H1 (cell line): ENCODE results near the gene RAPGEF1. TPM values are rescaled to one million over a fixed set of nuclear protein-coding genes. Genes with fewer than 3 reads are reported as not detected.

Experiments used
- CTCF ChIA-PET: fragments of 300-600 bp; sonication (Branson Sonifier 250); formaldehyde crosslinking; loops from one replicate; lab custom pipeline; 2021; ENCODE audit not compliant: partially characterized antibody; lab: Charles Lee
- POLR2A ChIA-PET: fragments of 300-600 bp; sonication (Branson Sonifier 250); formaldehyde crosslinking; loops from one replicate; lab custom pipeline; 2021; ENCODE audit warnings: inconsistent platforms; ENCODE audit not compliant: partially characterized antibody; lab: Charles Lee
- DNase-seq, 2 experiments: peaks; one replicate each; pipeline versions ENCODE4 v3.0.0 to v3.0.0-alpha.2; 2010 to 2022; ENCODE audit warnings: low spot score in 2 of 2, low read depth in 1 of 2, mixed read lengths in 1 of 2
- FAIRE-seq: peaks from 2 replicates; lab custom pipeline; 2011; peaks lifted over from hg19 to GRCh38; lab: Jason Lieb, UNC
- H2AFZ ChIP-seq: 2 replicates; pipeline ENCODE4 v1.8.1; 2012; ENCODE audit warnings: low read length, inconsistent platforms
- H2AK5ac ChIP-seq: 2 replicates; pipeline ENCODE4 v1.6.1; 2013; ENCODE audit warnings: low read depth, low read length
- H2BK120ac ChIP-seq: replicated peaks from 2 replicates; pipeline ENCODE3; 2013; ENCODE audit warnings: low read depth, low read length, inconsistent platforms
- H2BK12ac ChIP-seq: 2 replicates; pipeline ENCODE4 v1.6.1; 2013; ENCODE audit warnings: low read depth, low read length
- H2BK15ac ChIP-seq: 2 replicates; pipeline ENCODE4 v1.6.1; 2013; ENCODE audit warnings: low read length
- H2BK20ac ChIP-seq: 2 replicates; pipeline ENCODE4 v1.6.1; 2013; ENCODE audit warnings: low read length
- H2BK5ac ChIP-seq: 2 replicates; pipeline ENCODE4 v1.6.1; 2013; ENCODE audit warnings: low read depth, low read length
- H3K14ac ChIP-seq: 2 replicates; pipeline ENCODE4 v1.6.1; 2013; ENCODE audit warnings: inconsistent platforms; ENCODE audit not compliant: insufficient read length
- H3K18ac ChIP-seq: 2 replicates; pipeline ENCODE4 v1.6.1; 2013; ENCODE audit warnings: low read length; ENCODE audit errors: extremely low read depth
- H3K23ac ChIP-seq: 2 replicates; pipeline ENCODE4 v1.6.1; 2013; ENCODE audit warnings: inconsistent platforms; ENCODE audit not compliant: insufficient read length
- H3K23me2 ChIP-seq: 2 replicates; pipeline ENCODE4 v1.6.1; 2013; ENCODE audit warnings: low read depth, low read length
- H3K27ac ChIP-seq: 2 replicates; pipeline ENCODE4 v1.6.1; 2011; ENCODE audit warnings: low read depth, low read length, inconsistent platforms
- H3K27me3 ChIP-seq, 4 experiments: replicated peaks in 1 of 4; 1 replicate in 1 of 4; 2 replicates in 3 of 4; pipeline versions ENCODE4 v1.6.1 to v1.8.1; 2011 to 2013; ENCODE audit warnings: low read length in 3 of 4, mild to moderate bottlenecking in 3 of 4, inconsistent platforms in 2 of 4, mixed read lengths in 2 of 4, moderate library complexity in 1 of 4; ENCODE audit not compliant: control insufficient read depth in 3 of 4, insufficient read depth in 3 of 4; ENCODE audit errors: extremely low read depth in 1 of 4
- H3K36me3 ChIP-seq, 4 experiments: 2 replicates each; pipeline versions ENCODE4 v1.6.1 to v1.8.1; 2011 to 2013; ENCODE audit warnings: mild to moderate bottlenecking in 4 of 4, low read length in 3 of 4, moderate library complexity in 2 of 4, control low read depth in 1 of 4, inconsistent platforms in 1 of 4; ENCODE audit not compliant: insufficient read depth in 4 of 4, control insufficient read depth in 2 of 4
- H3K4ac ChIP-seq: replicated peaks from 2 replicates; pipeline ENCODE3; 2013; ENCODE audit warnings: low read length, low read depth, mixed read lengths, inconsistent platforms; ENCODE audit not compliant: insufficient read length
- H3K4me1 ChIP-seq, 4 experiments: replicated peaks in 1 of 4; 1 replicate in 1 of 4; 2 replicates in 3 of 4; pipeline versions ENCODE4 v1.6.1 to v1.8.1; 2011 to 2013; ENCODE audit warnings: low read length in 3 of 4, inconsistent platforms in 2 of 4, mixed read lengths in 1 of 4; ENCODE audit not compliant: insufficient read depth in 4 of 4, control insufficient read depth in 3 of 4
- H3K4me2 ChIP-seq, 2 experiments: 2 replicates each; pipeline versions ENCODE4 v1.6.1 to v1.8.1; 2011 to 2013; ENCODE audit warnings: low read depth in 2 of 2, low read length in 2 of 2, control low read depth in 1 of 2, inconsistent platforms in 1 of 2, mild to moderate bottlenecking in 1 of 2; ENCODE audit not compliant: insufficient read depth in 1 of 2
- H3K4me3 ChIP-seq, 4 experiments: fragments of 200-600, 300-600 bp in 1 of 4; sonication (generic), shearing (Covaris generic), sonication (Bioruptor Twin) in 1 of 4; 2 replicates each; pipeline versions ENCODE4 v1.5.1 to v1.8.1; 2011 to 2016; ENCODE audit warnings: low read length in 4 of 4, low read depth in 3 of 4, control low read depth in 2 of 4, inconsistent platforms in 2 of 4, mild to moderate bottlenecking in 2 of 4, mixed read lengths in 1 of 4, moderate library complexity in 1 of 4; ENCODE audit not compliant: insufficient read depth in 2 of 4; ENCODE audit errors: extremely low read depth in 1 of 4
- H3K56ac ChIP-seq: replicated peaks from 2 replicates; pipeline ENCODE3; 2013; ENCODE audit warnings: low read depth, mild to moderate bottlenecking, mixed read lengths, low read length, inconsistent platforms; ENCODE audit not compliant: insufficient read length
- H3K79me1 ChIP-seq: 2 replicates; pipeline ENCODE4 v1.6.1; 2013; ENCODE audit warnings: low read depth, low read length, control low read depth
- H3K79me2 ChIP-seq, 2 experiments: 2 replicates each; pipeline versions ENCODE4 v1.6.1 to v1.8.1; 2012 to 2013; ENCODE audit warnings: low read length in 2 of 2, mild to moderate bottlenecking in 2 of 2, inconsistent platforms in 1 of 2; ENCODE audit not compliant: insufficient read depth in 2 of 2, control insufficient read depth in 1 of 2
- H3K9ac ChIP-seq, 4 experiments: replicated peaks in 1 of 4; 1 replicate in 1 of 4; 2 replicates in 3 of 4; pipeline versions ENCODE4 v1.6.1 to v1.8.1; 2011 to 2013; ENCODE audit warnings: low read depth in 3 of 4, low read length in 3 of 4, control low read depth in 2 of 4, mild to moderate bottlenecking in 2 of 4, moderate library complexity in 2 of 4, inconsistent platforms in 1 of 4; ENCODE audit errors: extremely low read depth in 1 of 4
- H3K9me3 ChIP-seq, 2 experiments: 2 replicates each; pipeline versions ENCODE4 v1.6.1 to v1.8.1; 2012 to 2013; ENCODE audit warnings: mild to moderate bottlenecking in 2 of 2, moderate library complexity in 2 of 2, control low read depth in 1 of 2, inconsistent platforms in 1 of 2, low read depth in 1 of 2, low read length in 1 of 2, mixed read lengths in 1 of 2; ENCODE audit not compliant: insufficient read depth in 2 of 2
- H4K20me1 ChIP-seq, 2 experiments: replicated peaks in 1 of 2; 2 replicates each; pipeline versions ENCODE3 to v1.8.1; 2011 to 2013; ENCODE audit warnings: inconsistent platforms in 2 of 2, low read length in 2 of 2, mild to moderate bottlenecking in 1 of 2; ENCODE audit not compliant: insufficient read depth in 2 of 2, control insufficient read depth in 1 of 2
- H4K5ac ChIP-seq: 2 replicates; pipeline ENCODE4 v1.6.1; 2013; ENCODE audit warnings: low read length, low read depth, mixed read lengths, inconsistent platforms; ENCODE audit not compliant: insufficient read length
- H4K8ac ChIP-seq: 2 replicates; pipeline ENCODE4 v1.8.0; 2013; ENCODE audit warnings: mild to moderate bottlenecking, moderate library complexity, low read length, inconsistent platforms; ENCODE audit not compliant: insufficient read depth; ENCODE audit errors: extremely low read depth
- H4K91ac ChIP-seq: replicated peaks from 2 replicates; pipeline ENCODE3; 2013; ENCODE audit warnings: low read length, mixed read lengths, inconsistent platforms; ENCODE audit not compliant: insufficient read length
- CBX5 ChIP-seq: fragments of 300-800, 300-1000 bp; sonication (generic); IDR thresholded peaks from 2 replicates; pipeline ENCODE4 v1.7.1; 2016; ENCODE audit warnings: antibody characterized with exemption, low read length, low read depth
- CHD2 ChIP-seq: IDR thresholded peaks from 2 replicates; pipeline ENCODE4 v1.6.1; 2012; ENCODE audit warnings: low read length, improper control_type of control experiment
- EZH2 ChIP-seq: fragments of 200-600 bp; sonication (generic); IDR thresholded peaks from 2 replicates; pipeline ENCODE4 v1.7.1; 2012; ENCODE audit warnings: low read depth, mild to moderate bottlenecking, moderate library complexity, low read length, inconsistent platforms; ENCODE audit not compliant: severe bottlenecking
- KDM4A ChIP-seq: IDR thresholded peaks from one replicate; pipeline ENCODE4 v1.7.1; 2012; ENCODE audit warnings: low read depth, mild to moderate bottlenecking, moderate library complexity, low read length, inconsistent platforms; ENCODE audit not compliant: severe bottlenecking
- PHF8 ChIP-seq: fragments of 200-600 bp; sonication (generic); conservative IDR thresholded peaks from 2 replicates; pipeline ENCODE4 v1.7.1; 2012; ENCODE audit warnings: low read depth, mild to moderate bottlenecking, inconsistent platforms, low read length, moderate library complexity
- POLR2A ChIP-seq, 2 experiments: IDR thresholded peaks; 1 replicate in 1 of 2; 2 replicates in 1 of 2; pipeline ENCODE4 v1.6.1; 2011; ENCODE audit warnings: low read depth in 2 of 2, low read length in 2 of 2, mild to moderate bottlenecking in 2 of 2; ENCODE audit errors: control extremely low read depth in 1 of 2
- SIX5 ChIP-seq: IDR thresholded peaks from 2 replicates; pipeline ENCODE4 v1.6.1; 2011; ENCODE audit warnings: mild to moderate bottlenecking, low read depth, low read length
- USF2 ChIP-seq: IDR thresholded peaks from 2 replicates; pipeline ENCODE4 v1.6.1; 2011; ENCODE audit warnings: low read length, improper control_type of control experiment
- WGBS, 2 experiments: shearing (Covaris generic) in 1 of 2; methylation state at CpG; one replicate each; pipeline versions ENCODE4 v1.1.6 to v1.1.7; 2013 to 2015; ENCODE audit warnings: low lambda C conversion rate in 2 of 2, mixed read lengths in 2 of 2, inconsistent platforms in 1 of 2, low coverage in 1 of 2, missing lambda C conversion rate in 1 of 2; ENCODE audit not compliant: insufficient replicate concordance in 2 of 2, insufficient coverage in 1 of 2, insufficient read length in 1 of 2; ENCODE audit errors: extremely low coverage in 1 of 2, missing lambda C conversion rate in 1 of 2; 5-methylcytosine and 5-hydroxymethylcytosine counted together
- polyA plus RNA-seq, 7 experiments: library from polyadenylated mRNA; depleted of rRNA in 3 of 7; stranded (reverse) in 5 of 7; unstranded in 2 of 7; fragments of >200 nt in 5 of 7; fragments of 200-250 nt in 2 of 7; gene quantifications; 1 replicate in 5 of 7; 2 replicates in 1 of 7; 4 replicates in 1 of 7; pipeline versions ENCODE4 v1.2.1 to v1.2.3, GENCODE V29; 2011 to 2013; ENCODE audit warnings: missing spikeins in 2 of 7, mixed read lengths in 2 of 7
- total RNA-seq: library from RNA; stranded (reverse); fragmentation: NEBNext Ultra II Directional; extraction: Animal tissue kit (Norgen Biotek cat#: 25700); gene quantifications from 2 replicates; pipeline ENCODE4 v1.2.1, GENCODE V29; 2021

Gene RAPGEF1
- total and polyA plus RNA-seq, 2 of the 8 experiments (the other 6 are each of a cell fraction or from before 2014, with no cell fraction given): 29.7 to 78.9 TPM

DNA sequence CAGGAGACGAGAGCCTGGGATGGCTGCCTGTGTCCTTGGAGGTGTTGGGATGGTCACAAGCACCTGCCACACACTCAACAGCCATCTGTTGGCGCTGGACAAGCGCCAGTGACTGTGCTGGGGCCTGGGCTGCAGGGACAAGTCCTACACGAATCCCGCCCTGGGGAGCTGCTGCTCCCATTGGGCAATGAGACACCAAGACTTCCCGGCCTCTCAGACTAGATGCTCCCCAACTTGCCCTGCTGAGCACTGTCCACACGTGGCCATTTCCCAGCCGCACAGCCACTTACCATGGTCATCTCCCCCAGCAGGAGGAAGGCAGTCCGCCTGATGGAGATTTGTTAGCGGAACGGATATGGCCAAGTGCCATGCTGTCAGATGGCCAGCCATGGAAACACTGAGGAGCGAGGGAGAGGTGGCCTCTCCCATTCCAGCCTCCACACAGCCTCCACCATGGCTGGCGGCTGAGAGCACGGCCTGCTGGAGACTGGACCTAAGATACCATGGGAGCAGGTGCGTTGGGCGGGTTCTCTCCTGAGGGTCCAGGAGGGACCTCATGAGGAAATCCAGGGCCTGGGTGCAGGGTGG, 150.7 kb downstream of the RAPGEF1 start:
- Histone ChIP-seq H3K9me3 (no peaks in the 10 kb centered on the region), H3K27ac (no peak overlapping the region), H2AFZ (no peak overlapping the region), H3K4me2 (no peak overlapping the region), H4K8ac (no peak overlapping the region), H3K4me1 (no peaks in the 10 kb centered on the region), H3K79me2 (no peaks in the 10 kb centered on the region), H3K23ac (no peak overlapping the region), H3K36me3 (peaks cover 0 to 2% (median under 1%) of the 10 kb centered on the region in 4 experiments; a peak in 4 of 8 replicates), H2BK15ac (no peak overlapping the region), H4K5ac (no peak overlapping the region), H3K4me3 (no peak overlapping the region), H3K56ac (no peak overlapping the region), H2BK12ac (no peak overlapping the region), H4K20me1 (peaks cover 0 to 4% of the 10 kb centered on the region in 2 experiments), H2BK120ac (no peak overlapping the region), H3K79me1 (no peaks in the 10 kb centered on the region), H3K23me2 (no peaks in the 10 kb centered on the region), H3K14ac (no peak overlapping the region), H2BK5ac (no peak overlapping the region), H3K18ac (no peak overlapping the region), H3K9ac (no peak overlapping the region), H3K4ac (no peak overlapping the region), H3K27me3 (no peaks in the 10 kb centered on the region), H4K91ac (no peak overlapping the region), H2AK5ac (no peak overlapping the region), H2BK20ac (no peak overlapping the region)
- ChIA-PET CTCF (interaction anchor here (1.2 to 3.3 kb wide), 7 partner anchors 9 to 155 kb away, joined by 3 to 21 read pairs (median 5); partner anchors contain the start of gene RAPGEF1), POLR2A (no interaction called here)
- DNase-seq: no peak
- TF ChIP-seq CBX5: no peak
- no peak for TF ChIP-seq KDM4A
- no peak for TF ChIP-seq SIX5
- TF ChIP-seq CHD2: no peak
- TF ChIP-seq PHF8: no peak
- no peak for TF ChIP-seq EZH2
- TF ChIP-seq POLR2A (IDR thresholded peaks at IDR 0.05; ENCODE audit: control extremely low read depth in 1 of 2, low read depth in 2 of 2, low read length in 2 of 2): no peak
- no peak for TF ChIP-seq USF2
- WGBS, 2 experiments: 90% methylated on average over 16 of the region's 16 CpGs; no CpG with 5 or more reads in 1 of the 2 experiments
- no peak for FAIRE-seq
